Type B pancreatic cell (in vitro differentiated cells): ENCODE measurements around the gene GON7. TPM values are rescaled to one million over a fixed set of nuclear protein-coding genes. Genes with fewer than 3 reads are reported as not detected.
"Not testable (repeated sequence)": the region's sequence is repeated elsewhere in the genome, so short reads cannot be mapped to it uniquely, and the experiment has no call there.

Source experiments
- DNase-seq: peaks from one replicate; pipeline ENCODE4 v3.0.0; 2021; ENCODE audit warnings: mixed read lengths; ENCODE audit not compliant: unreplicated experiment; ENCODE audit errors: extremely low spot score
- H3K27ac Mint-ChIP-seq: 2 replicates; pipeline ENCODE4 v1.8.0; 2021; ENCODE audit warnings: mild to moderate bottlenecking, mixed read lengths
- H3K27me3 Mint-ChIP-seq: 2 replicates; pipeline ENCODE4 v1.8.0; 2021; ENCODE audit warnings: mixed read lengths
- H3K36me3 Mint-ChIP-seq: 2 replicates; pipeline ENCODE4 v1.8.0; 2021; ENCODE audit warnings: mixed read lengths
- H3K4me1 Mint-ChIP-seq: one replicate; pipeline ENCODE4 v1.8.0; 2021; ENCODE audit warnings: mixed read lengths; ENCODE audit not compliant: unreplicated experiment
- H3K4me3 Mint-ChIP-seq: 2 replicates; pipeline ENCODE4 v1.8.0; 2021; ENCODE audit warnings: mild to moderate bottlenecking, mixed read lengths
- H3K9me3 Mint-ChIP-seq: 2 replicates; pipeline ENCODE4 v1.8.0; 2021; ENCODE audit warnings: mixed read lengths
- total RNA-seq: library from RNA; stranded (reverse); gene quantifications from 2 replicates; pipeline ENCODE4 v1.2.1, GENCODE V29; 2021; ENCODE audit warnings: low replicate concordance
- TF ChIP-seq, protein P1 (sequence below): fragments of 200-600 bp; sonication (generic); conservative IDR thresholded peaks from 2 replicates; pipeline ENCODE4 v1.5.0; 2021; ENCODE audit warnings: antibody characterized with exemption, mild to moderate bottlenecking

GON7 gene
- total RNA-seq, 1 donor from 2014 or later: 11.9 TPM

DNA sequence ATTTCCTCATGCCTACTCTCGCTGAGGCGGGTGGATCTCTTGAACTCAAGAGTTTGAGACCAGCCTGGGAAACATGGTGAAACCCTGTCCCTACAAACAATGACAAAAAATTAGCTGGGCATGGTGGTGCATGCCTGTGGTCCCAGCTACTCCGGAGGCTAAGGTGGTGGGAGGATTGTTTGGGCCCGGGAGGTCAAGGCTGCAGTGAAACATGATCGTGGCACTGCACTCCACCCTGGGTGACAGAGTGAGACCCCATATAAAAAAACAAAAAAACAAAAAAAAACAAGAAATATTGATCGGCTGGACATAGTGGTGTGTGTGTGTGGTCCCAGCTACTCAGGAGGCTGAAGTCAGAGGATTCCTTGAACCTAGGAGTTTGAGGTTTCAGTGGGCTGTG is 31.4 kb downstream of the GON7 start:
- TF ChIP-seq, protein P1, sequence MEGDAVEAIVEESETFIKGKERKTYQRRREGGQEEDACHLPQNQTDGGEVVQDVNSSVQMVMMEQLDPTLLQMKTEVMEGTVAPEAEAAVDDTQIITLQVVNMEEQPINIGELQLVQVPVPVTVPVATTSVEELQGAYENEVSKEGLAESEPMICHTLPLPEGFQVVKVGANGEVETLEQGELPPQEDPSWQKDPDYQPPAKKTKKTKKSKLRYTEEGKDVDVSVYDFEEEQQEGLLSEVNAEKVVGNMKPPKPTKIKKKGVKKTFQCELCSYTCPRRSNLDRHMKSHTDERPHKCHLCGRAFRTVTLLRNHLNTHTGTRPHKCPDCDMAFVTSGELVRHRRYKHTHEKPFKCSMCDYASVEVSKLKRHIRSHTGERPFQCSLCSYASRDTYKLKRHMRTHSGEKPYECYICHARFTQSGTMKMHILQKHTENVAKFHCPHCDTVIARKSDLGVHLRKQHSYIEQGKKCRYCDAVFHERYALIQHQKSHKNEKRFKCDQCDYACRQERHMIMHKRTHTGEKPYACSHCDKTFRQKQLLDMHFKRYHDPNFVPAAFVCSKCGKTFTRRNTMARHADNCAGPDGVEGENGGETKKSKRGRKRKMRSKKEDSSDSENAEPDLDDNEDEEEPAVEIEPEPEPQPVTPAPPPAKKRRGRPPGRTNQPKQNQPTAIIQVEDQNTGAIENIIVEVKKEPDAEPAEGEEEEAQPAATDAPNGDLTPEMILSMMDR: no peak
- Mint-ChIP-seq H3K4me1 (peaks cover 8% of the 10 kb centered on the region), H3K9me3 (no peaks in the 10 kb centered on the region), H3K4me3 (no peak overlapping the region), H3K27ac (no peak overlapping the region), H3K27me3 (no peaks in the 10 kb centered on the region), H3K36me3 (no peaks in the 10 kb centered on the region)
- DNase-seq: no peak

DNA sequence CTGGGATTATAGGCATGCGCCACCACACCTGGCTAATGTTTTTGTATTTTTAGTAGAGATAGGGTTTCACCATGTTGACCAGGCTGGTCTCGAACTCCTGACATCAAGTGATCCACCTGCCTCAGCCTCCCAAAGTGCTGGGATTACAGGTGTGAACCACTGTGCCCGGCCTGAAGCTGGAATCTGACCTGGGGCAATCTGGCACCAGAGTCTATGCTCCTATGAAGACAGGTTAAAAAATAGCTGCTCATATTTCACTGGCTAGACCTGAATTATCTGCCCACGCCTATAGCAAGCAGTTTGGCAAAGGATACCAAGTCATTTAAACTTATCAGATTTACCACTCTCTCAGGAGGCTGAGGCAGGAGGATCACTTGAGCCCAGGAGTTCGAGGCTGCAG is 32.1 kb downstream of the GON7 start:
- H3K4me3 Mint-ChIP-seq, H3K36me3 Mint-ChIP-seq, H3K9me3 Mint-ChIP-seq, DNase-seq, H3K27ac Mint-ChIP-seq, H3K27me3 Mint-ChIP-seq, H3K4me1 Mint-ChIP-seq: not testable (repeated sequence)

DNA sequence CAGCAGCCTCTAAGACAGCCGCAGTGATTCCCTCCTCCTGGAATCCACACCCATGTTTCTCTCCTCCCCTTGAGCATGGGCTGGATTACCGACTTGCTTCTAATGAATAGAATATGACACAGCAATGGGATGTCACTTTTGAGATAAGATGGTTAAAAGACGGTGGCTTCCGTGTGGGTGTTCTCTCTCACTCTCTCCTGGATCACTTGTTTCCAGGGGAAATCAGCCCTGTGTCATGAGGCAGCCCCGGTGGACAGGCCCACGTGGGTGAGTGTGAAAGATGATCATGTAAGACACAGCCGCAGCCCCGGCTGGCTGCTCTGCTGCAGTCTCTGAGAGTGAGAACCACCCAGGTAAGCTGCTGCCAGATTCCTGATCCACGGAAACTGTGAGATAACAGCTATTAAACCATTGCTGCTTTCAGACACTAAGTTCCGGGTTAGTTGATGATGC is 32.9 kb downstream of the GON7 start:
- no peak overlapping the region for H3K27ac Mint-ChIP-seq
- no peaks in the 10 kb centered on the region for H3K36me3 Mint-ChIP-seq
- TF ChIP-seq, protein P1: no peak
- no peak overlapping the region for H3K4me3 Mint-ChIP-seq
- DNase-seq: no peak
- peaks cover 8% of the 10 kb centered on the region for H3K4me1 Mint-ChIP-seq
- no peaks in the 10 kb centered on the region for H3K27me3 Mint-ChIP-seq
- no peaks in the 10 kb centered on the region for H3K9me3 Mint-ChIP-seq

DNA sequence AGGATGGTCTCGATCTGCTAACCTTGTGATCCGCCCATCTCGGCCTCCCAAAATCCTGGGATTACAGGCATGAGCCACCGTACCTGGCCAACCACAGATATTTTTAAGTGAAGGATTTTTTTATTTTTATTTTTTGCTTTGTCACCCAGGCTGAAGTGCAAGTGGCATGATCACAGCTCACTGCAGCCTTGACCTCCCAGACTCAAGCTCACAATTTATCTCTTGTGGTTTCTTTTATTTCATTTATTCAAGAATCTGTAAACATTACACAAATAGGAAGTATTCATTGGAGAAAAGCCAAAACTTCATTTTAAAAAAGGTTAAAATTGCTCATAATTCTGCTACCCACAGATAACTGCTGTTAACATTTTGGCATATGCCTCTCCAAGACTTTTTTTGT is 35.5 kb downstream of the GON7 start:
- Mint-ChIP-seq H3K27ac (no peak overlapping the region), H3K4me3 (no peak overlapping the region), H3K4me1 (peaks cover 4% of the 10 kb centered on the region), H3K27me3 (no peaks in the 10 kb centered on the region), H3K9me3 (no peaks in the 10 kb centered on the region), H3K36me3 (no peaks in the 10 kb centered on the region)
- no peak for DNase-seq
- TF ChIP-seq, protein P1: no peak

DNA sequence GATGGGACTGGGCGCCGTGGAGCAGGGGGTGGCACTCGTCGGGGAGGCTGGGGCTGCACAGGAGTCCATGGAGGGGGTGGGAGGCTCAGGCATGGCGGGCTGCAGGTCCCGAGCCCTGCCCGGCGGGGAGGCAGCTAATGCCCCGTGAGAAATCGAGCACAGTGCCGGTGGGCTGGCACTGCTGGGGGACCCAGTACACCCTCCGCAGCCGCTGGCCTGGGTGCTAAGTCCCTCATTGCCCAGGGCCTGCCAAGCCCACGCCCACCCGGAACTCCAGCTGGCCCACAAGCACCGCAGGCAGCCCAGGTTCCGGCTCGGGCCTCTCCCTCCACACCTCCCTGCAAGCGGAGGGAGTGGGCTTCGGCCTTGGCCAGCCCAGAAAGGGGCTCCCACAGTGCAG is 36.7 kb downstream of the GON7 start:
- not testable (repeated sequence) for H3K4me3 Mint-ChIP-seq, H3K36me3 Mint-ChIP-seq, H3K9me3 Mint-ChIP-seq, DNase-seq, H3K4me1 Mint-ChIP-seq, H3K27ac Mint-ChIP-seq, H3K27me3 Mint-ChIP-seq

DNA sequence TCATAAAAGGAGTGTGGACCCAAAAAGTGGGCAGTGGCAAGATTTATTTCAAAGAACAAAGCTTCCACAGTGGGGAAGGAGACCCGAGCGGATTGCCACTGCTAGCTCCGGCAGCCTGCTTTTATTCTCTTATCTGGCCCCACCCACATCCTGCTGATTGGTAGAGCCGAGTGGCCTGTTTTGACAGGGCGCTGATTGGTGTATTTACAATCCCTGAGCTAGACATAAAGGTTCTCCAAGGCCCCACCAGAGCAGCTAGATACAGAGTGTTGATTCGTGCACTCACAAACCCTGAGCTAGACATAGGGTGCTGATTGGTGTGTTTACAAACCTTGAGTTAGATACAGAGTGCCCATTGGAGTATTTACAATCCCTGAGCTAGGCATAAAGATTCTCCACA is 37.2 kb downstream of the GON7 start:
- not testable (repeated sequence) for H3K36me3 Mint-ChIP-seq, H3K4me3 Mint-ChIP-seq, H3K27ac Mint-ChIP-seq, H3K9me3 Mint-ChIP-seq, DNase-seq, H3K27me3 Mint-ChIP-seq, H3K4me1 Mint-ChIP-seq

DNA sequence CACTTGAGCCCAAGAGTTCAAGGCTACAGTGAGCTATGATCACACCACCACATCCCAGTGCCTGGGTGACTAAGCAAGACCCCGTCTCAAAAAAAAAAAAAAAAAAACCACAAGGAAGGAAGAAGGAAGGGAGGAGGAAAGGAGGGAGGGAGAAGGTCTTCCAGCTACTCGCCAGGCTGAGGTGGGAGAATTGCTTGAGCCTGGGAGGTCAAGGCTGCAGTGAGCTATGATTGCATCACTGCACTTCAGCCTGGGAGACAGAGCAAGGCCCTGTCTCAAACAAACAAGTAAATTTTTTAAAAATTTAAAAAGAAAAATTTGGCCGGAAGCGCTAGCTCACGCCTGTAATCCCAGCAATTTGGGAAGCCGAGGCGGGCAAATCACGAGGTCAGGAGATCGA is 38.3 kb downstream of the GON7 start:
- H3K9me3 Mint-ChIP-seq, H3K27me3 Mint-ChIP-seq, H3K4me1 Mint-ChIP-seq, DNase-seq, H3K27ac Mint-ChIP-seq, H3K4me3 Mint-ChIP-seq, H3K36me3 Mint-ChIP-seq: not testable (repeated sequence)

DNA sequence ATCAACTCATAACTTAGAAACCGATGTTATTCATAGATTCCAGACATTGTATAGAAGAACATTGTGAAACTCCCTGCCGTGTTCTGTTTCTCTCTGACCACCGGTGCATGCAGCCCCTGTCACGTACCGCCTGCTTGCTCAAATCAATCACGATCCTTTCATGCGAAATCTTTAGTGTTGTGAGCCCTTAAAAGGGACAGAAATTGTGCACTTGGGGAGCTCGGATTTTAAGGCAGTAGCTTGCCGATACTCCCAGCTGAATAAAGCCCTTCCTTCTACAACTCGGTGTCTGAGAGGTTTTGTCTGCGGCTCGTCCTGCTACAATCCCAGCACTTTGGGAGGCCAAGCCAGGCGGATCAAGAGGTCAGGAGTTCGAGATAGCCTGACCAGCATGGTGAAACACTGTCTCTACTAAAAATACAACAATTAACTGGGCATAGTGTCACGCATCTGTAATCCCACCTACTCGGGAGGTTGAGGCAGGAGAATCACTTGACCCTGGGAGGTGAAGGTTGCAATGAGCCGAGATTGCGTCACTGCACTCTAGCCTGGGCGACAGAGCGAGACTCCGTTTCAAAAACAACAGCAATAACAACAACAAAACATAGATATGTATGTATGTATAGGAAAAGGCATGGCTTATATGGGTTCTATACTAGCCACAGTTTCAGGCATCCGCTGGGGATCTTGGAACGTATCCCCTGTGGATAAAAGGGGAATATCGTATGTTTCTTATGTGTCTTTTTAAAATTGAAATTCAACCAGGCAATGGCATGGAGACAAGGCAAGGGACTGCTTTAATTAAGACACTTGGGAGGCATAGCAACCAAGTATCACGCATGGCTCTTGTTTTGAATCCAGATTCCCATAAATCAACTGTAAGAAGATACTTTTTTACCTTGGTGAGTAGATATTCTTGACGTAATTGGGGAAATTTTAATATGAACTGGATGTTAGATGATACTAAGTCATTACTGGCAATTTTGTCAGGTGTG is 41.3 kb downstream of the GON7 start:
- H3K27me3 Mint-ChIP-seq, H3K36me3 Mint-ChIP-seq, H3K4me3 Mint-ChIP-seq, H3K4me1 Mint-ChIP-seq, DNase-seq, H3K27ac Mint-ChIP-seq, H3K9me3 Mint-ChIP-seq: not testable (repeated sequence)
